Activated naive CD8-positive, alpha-beta T cell treated with anti-CD3 and anti-CD28 coated beads, Interleukin-2, amount 50 U/mL, for 24 hours (primary cell): ENCODE results near the gene KIRREL3.

Experiments used
- ATAC-seq: fragments of 150-1000 bp; cut with Tn5 transposase; one replicate; pipeline ENCODE4 v1.10.0; 2021
- DNase-seq: peaks from one replicate; pipeline ENCODE4 v3.0.0; 2021
- H3K27ac Mint-ChIP-seq: one replicate; pipeline ENCODE4 v1.8.0; 2021; ENCODE audit warnings: mild to moderate bottlenecking, mixed read lengths
- H3K27me3 Mint-ChIP-seq: one replicate; pipeline ENCODE4 v1.8.0; 2021; ENCODE audit warnings: mixed read lengths
- H3K36me3 Mint-ChIP-seq: one replicate; pipeline ENCODE4 v1.8.0; 2021; ENCODE audit warnings: low read depth, mixed read lengths
- H3K4me1 Mint-ChIP-seq: one replicate; pipeline ENCODE4 v1.8.0; 2021; ENCODE audit warnings: mixed read lengths
- H3K4me3 Mint-ChIP-seq: one replicate; pipeline ENCODE4 v1.8.0; 2021; ENCODE audit warnings: mild to moderate bottlenecking, moderate library complexity, mixed read lengths
- H3K9me3 Mint-ChIP-seq: one replicate; pipeline ENCODE4 v1.8.0; 2021; ENCODE audit warnings: mixed read lengths

Gene KIRREL3

GRCh38 chr11:126456089-126456488, 544.5 kb downstream of the KIRREL3 start:
- no peak for ATAC-seq
- Mint-ChIP-seq H3K27me3 (no peaks in the 10 kb centered on the region), H3K4me1 (no peaks in the 10 kb centered on the region), H3K9me3 (peaks cover 4% of the 10 kb centered on the region), H3K36me3 (no peaks in the 10 kb centered on the region), H3K27ac (no peak overlapping the region), H3K4me3 (no peak overlapping the region)
- no peak for DNase-seq

GRCh38 chr11:126452241-126453101, 548.1 kb downstream of the KIRREL3 start:
- H3K9me3 Mint-ChIP-seq: peaks cover 15% of the 10 kb centered on the region
- ATAC-seq (no peak), DNase-seq (no peak)
- H3K4me1 Mint-ChIP-seq: no peaks in the 10 kb centered on the region
- no peak overlapping the region for H3K27ac Mint-ChIP-seq
- no peak overlapping the region for H3K4me3 Mint-ChIP-seq
- peaks cover 2% of the 10 kb centered on the region for H3K36me3 Mint-ChIP-seq
- H3K27me3 Mint-ChIP-seq: no peaks in the 10 kb centered on the region

- H3K4me1 Mint-ChIP-seq: no peaks in the 10 kb centered on the region
- peaks cover 15% of the 10 kb centered on the region for H3K9me3 Mint-ChIP-seq
- ATAC-seq (no peak), DNase-seq (no peak)
- peaks cover 2% of the 10 kb centered on the region for H3K36me3 Mint-ChIP-seq
- no peak overlapping the region for H3K27ac Mint-ChIP-seq
- no peaks in the 10 kb centered on the region for H3K27me3 Mint-ChIP-seq
- H3K4me3 Mint-ChIP-seq: no peak overlapping the region
Observed at GRCh38 chr11:126451211-126451802, 549.3 kb downstream of the KIRREL3 start.

GRCh38 chr11:126450806-126451205, 549.8 kb downstream of the KIRREL3 start:
- Mint-ChIP-seq H3K27ac (no peak overlapping the region), H3K27me3 (no peaks in the 10 kb centered on the region), H3K4me3 (no peak overlapping the region), H3K4me1 (no peaks in the 10 kb centered on the region), H3K9me3 (peaks cover 15% of the 10 kb centered on the region), H3K36me3 (peaks cover 2% of the 10 kb centered on the region)
- DNase-seq (no peak), ATAC-seq (no peak)

- no peaks in the 10 kb centered on the region for H3K4me1 Mint-ChIP-seq
- no peak for ATAC-seq
- no peak for DNase-seq
Observed at GRCh38 chr11:126450198-126450597, 550.4 kb downstream of the KIRREL3 start.

GRCh38 chr11:126446581-126446980, 554.0 kb downstream of the KIRREL3 start:
- peaks cover 4% of the 10 kb centered on the region for H3K27me3 Mint-ChIP-seq
- H3K27ac Mint-ChIP-seq: no peak overlapping the region
- ATAC-seq (no peak), DNase-seq (no peak)
- no peak overlapping the region for H3K4me3 Mint-ChIP-seq
- H3K9me3 Mint-ChIP-seq: peaks cover 15% of the 10 kb centered on the region
- H3K36me3 Mint-ChIP-seq: peaks cover 2% of the 10 kb centered on the region
- no peaks in the 10 kb centered on the region for H3K4me1 Mint-ChIP-seq

More at GRCh38 chr11:126450198-126450597, 550.4 kb downstream of the KIRREL3 start:
- H3K4me3 Mint-ChIP-seq: no peak overlapping the region
- peaks cover 2% of the 10 kb centered on the region for H3K36me3 Mint-ChIP-seq
- peaks cover 15% of the 10 kb centered on the region for H3K9me3 Mint-ChIP-seq
- no peaks in the 10 kb centered on the region for H3K27me3 Mint-ChIP-seq
- no peak overlapping the region for H3K27ac Mint-ChIP-seq

- Mint-ChIP-seq H3K27ac (no peak overlapping the region), H3K36me3 (no peaks in the 10 kb centered on the region), H3K9me3 (no peaks in the 10 kb centered on the region), H3K4me3 (no peak overlapping the region), H3K27me3 (peaks cover 7% of the 10 kb centered on the region), H3K4me1 (peaks cover 2% of the 10 kb centered on the region)
- DNase-seq (no peak), ATAC-seq (no peak)
Observed at GRCh38 chr11:126444072-126444471, 556.5 kb downstream of the KIRREL3 start.

GRCh38 chr11:126443120-126443519, 557.5 kb downstream of the KIRREL3 start:
- Mint-ChIP-seq H3K27ac (no peak overlapping the region), H3K27me3 (peaks cover 7% of the 10 kb centered on the region), H3K4me1 (peaks cover 2% of the 10 kb centered on the region), H3K36me3 (no peaks in the 10 kb centered on the region), H3K9me3 (no peaks in the 10 kb centered on the region), H3K4me3 (no peak overlapping the region)
- DNase-seq: no peak
- ATAC-seq: no peak

GRCh38 chr11:126440792-126441514, 559.6 kb downstream of the KIRREL3 start:
- no peaks in the 10 kb centered on the region for H3K9me3 Mint-ChIP-seq
- H3K27me3 Mint-ChIP-seq: peaks cover 7% of the 10 kb centered on the region
- H3K36me3 Mint-ChIP-seq: no peaks in the 10 kb centered on the region
- no peak overlapping the region for H3K4me3 Mint-ChIP-seq
- peaks cover 2% of the 10 kb centered on the region for H3K4me1 Mint-ChIP-seq
- peak; percentile 76 for DNase-seq
- peak; percentile 51 for ATAC-seq
- H3K27ac Mint-ChIP-seq: no peak overlapping the region

GRCh38 chr11:126440276-126440675, 560.3 kb downstream of the KIRREL3 start:
- H3K36me3 Mint-ChIP-seq: no peaks in the 10 kb centered on the region
- ATAC-seq: no peak
- H3K4me3 Mint-ChIP-seq: no peak overlapping the region
- H3K27ac Mint-ChIP-seq: no peak overlapping the region
- peaks cover 2% of the 10 kb centered on the region for H3K4me1 Mint-ChIP-seq
- peaks cover 7% of the 10 kb centered on the region for H3K27me3 Mint-ChIP-seq
- no peaks in the 10 kb centered on the region for H3K9me3 Mint-ChIP-seq
- no peak for DNase-seq

- no peaks in the 10 kb centered on the region for H3K9me3 Mint-ChIP-seq
- H3K27ac Mint-ChIP-seq: no peak overlapping the region
- peaks cover 7% of the 10 kb centered on the region for H3K27me3 Mint-ChIP-seq
- H3K4me1 Mint-ChIP-seq: peaks cover 2% of the 10 kb centered on the region
- no peaks in the 10 kb centered on the region for H3K36me3 Mint-ChIP-seq
- H3K4me3 Mint-ChIP-seq: no peak overlapping the region
- no peak for DNase-seq
- no peak for ATAC-seq
Observed at GRCh38 chr11:126438691-126439090, 561.9 kb downstream of the KIRREL3 start.

- DNase-seq: no peak
- H3K4me3 Mint-ChIP-seq: no peak overlapping the region
- peaks cover 7% of the 10 kb centered on the region for H3K27me3 Mint-ChIP-seq
- no peaks in the 10 kb centered on the region for H3K9me3 Mint-ChIP-seq
- no peak for ATAC-seq
- no peaks in the 10 kb centered on the region for H3K36me3 Mint-ChIP-seq
- peaks cover 2% of the 10 kb centered on the region for H3K4me1 Mint-ChIP-seq
- no peak overlapping the region for H3K27ac Mint-ChIP-seq
Observed at GRCh38 chr11:126438272-126438671, 562.3 kb downstream of the KIRREL3 start.

- H3K27me3 Mint-ChIP-seq: peaks cover 7% of the 10 kb centered on the region
Observed at GRCh38 chr11:126437731-126438130, 562.8 kb downstream of the KIRREL3 start.

GRCh38 chr11:126436209-126436755, 564.3 kb downstream of the KIRREL3 start:
- DNase-seq (no peak), ATAC-seq (no peak)
- no peak overlapping the region for H3K4me3 Mint-ChIP-seq
- H3K4me1 Mint-ChIP-seq: peaks cover 2% of the 10 kb centered on the region
- no peaks in the 10 kb centered on the region for H3K27me3 Mint-ChIP-seq
- no peak overlapping the region for H3K27ac Mint-ChIP-seq
- no peaks in the 10 kb centered on the region for H3K9me3 Mint-ChIP-seq
- H3K36me3 Mint-ChIP-seq: no peaks in the 10 kb centered on the region

More at GRCh38 chr11:126437731-126438130, 562.8 kb downstream of the KIRREL3 start:
- no peak overlapping the region for H3K27ac Mint-ChIP-seq
- no peaks in the 10 kb centered on the region for H3K9me3 Mint-ChIP-seq
- DNase-seq (no peak), ATAC-seq (no peak)
- H3K4me3 Mint-ChIP-seq: no peak overlapping the region
- peaks cover 2% of the 10 kb centered on the region for H3K4me1 Mint-ChIP-seq
- H3K36me3 Mint-ChIP-seq: no peaks in the 10 kb centered on the region
